Psoas muscle (tissue), 8 donors: ENCODE results near the gene CCDC83. TPM values are rescaled to one million over a fixed set of nuclear protein-coding genes. Genes with fewer than 3 reads are reported as not detected.
"Not testable (repeated sequence)": the region's sequence is repeated elsewhere in the genome, so short reads cannot be mapped to it uniquely, and the experiment has no call there.

ENCODE experiments used
- ATAC-seq, 4 donors: fragments of 200-7000 bp; cut with Tn5 transposase; one replicate each; pipeline ENCODE4 v1.9.1; 2020; ENCODE audit warnings: moderate library complexity in 3 of 4, mild to moderate bottlenecking in 2 of 4
- DNase-seq, 2 donors: peaks; one replicate each; pipeline ENCODE4 v3.0.0-alpha.2; 2020
- H3K27ac ChIP-seq: fragments of 200-600 bp; one replicate; pipeline ENCODE4 v1.8.0; 2022
- H3K27me3 ChIP-seq, 3 donors: fragments of 200-600 bp in 1 of 3; one replicate each; pipeline versions ENCODE4 v1.6.1 to v1.8.0; 2013 to 2022; ENCODE audit warnings: low read length in 2 of 3, mild to moderate bottlenecking in 2 of 3, moderate library complexity in 1 of 3; ENCODE audit not compliant: insufficient read depth in 3 of 3
- H3K36me3 ChIP-seq, 2 donors: fragments of 200-600 bp in 1 of 2; one replicate each; pipeline versions ENCODE4 v1.6.1 to v1.8.0; 2013 to 2022; ENCODE audit warnings: low read depth in 1 of 2, mild to moderate bottlenecking in 1 of 2, moderate library complexity in 1 of 2; ENCODE audit not compliant: insufficient read depth in 1 of 2
- H3K4me1 ChIP-seq: fragments of 200-600 bp; one replicate; pipeline ENCODE4 v1.8.0; 2022
- H3K4me3 ChIP-seq: fragments of 200-600 bp; one replicate; pipeline ENCODE4 v1.8.0; 2022; ENCODE audit warnings: mild to moderate bottlenecking
- H3K9me3 ChIP-seq: fragments of 200-600 bp; one replicate; pipeline ENCODE4 v1.8.0; 2022
- WGBS, 3 donors: extraction: QIAGEN DNeasy Blood & Tissue Kit; methylation state at CpG; one replicate each; pipeline versions ENCODE4 v1.1.6 to v1.1.7; 2013; 5-methylcytosine and 5-hydroxymethylcytosine counted together
- intact Hi-C, 2 donors: fragments of 100-400 bp; cut with DNase I; formaldehyde crosslinking; loops; one replicate each; pipeline versions ENCODE4 v1.11.0 to v1.14.2; 2022
- polyA plus RNA-seq, 3 donors: library from polyadenylated mRNA; stranded (reverse); fragments of 200-250 nt; gene quantifications; one replicate each; pipeline ENCODE4 v1.2.3, GENCODE V29; 2013
- total RNA-seq, 4 donors: library from RNA; stranded (reverse); fragmentation: NEBNext Ultra II Directional in 2 of 4; extraction: Animal tissue kit (Norgen Biotek cat#: 25700) in 2 of 4; gene quantifications; one replicate each; pipeline versions ENCODE4 v1.2.1 to v1.2.4, GENCODE V29; 2021 to 2023
- TF ChIP-seq, protein P1 (sequence below): fragments of 200-600 bp; IDR thresholded peaks from one replicate; pipeline ENCODE4 v1.8.0; 2022; ENCODE audit warnings: antibody characterized with exemption
- donor health status: healthy with polysubstance abuse.
- donor health status: DM: no; HTN: no; CAD: no; lungs with moderate emphysema.
- donor health status: Bipolar disorder and iron deficiency.
- donor health status: healthy.
- donor health status: DM: yes; HTN: yes; CAD: no.
- donor health status: DM: no; HTN: no; CAD: no.
- donor health status: DM: no; HTN: no; CAD: no.
- donor health status: DM: yes; HTN: yes; CAD: no.

The CCDC83 gene
- total and polyA plus RNA-seq, 7 donors: not detected

DNA sequence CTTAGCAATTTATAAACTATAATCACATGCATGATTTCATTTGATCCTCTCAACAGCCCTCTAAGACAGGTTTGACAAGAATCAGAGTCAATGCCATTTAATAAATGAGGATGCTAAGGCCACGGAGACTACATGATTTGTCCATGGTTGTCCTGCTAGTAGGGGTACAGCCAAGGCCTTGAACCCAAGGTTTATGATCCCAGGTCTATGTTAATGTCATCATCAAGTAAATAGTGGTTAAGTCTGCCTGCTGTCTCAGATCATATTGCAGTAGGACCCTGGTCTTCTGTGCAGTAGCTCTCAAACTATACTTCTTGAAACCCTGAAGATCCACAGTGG, 26.6 kb upstream of the CCDC83 start:
- TF ChIP-seq, protein P1, sequence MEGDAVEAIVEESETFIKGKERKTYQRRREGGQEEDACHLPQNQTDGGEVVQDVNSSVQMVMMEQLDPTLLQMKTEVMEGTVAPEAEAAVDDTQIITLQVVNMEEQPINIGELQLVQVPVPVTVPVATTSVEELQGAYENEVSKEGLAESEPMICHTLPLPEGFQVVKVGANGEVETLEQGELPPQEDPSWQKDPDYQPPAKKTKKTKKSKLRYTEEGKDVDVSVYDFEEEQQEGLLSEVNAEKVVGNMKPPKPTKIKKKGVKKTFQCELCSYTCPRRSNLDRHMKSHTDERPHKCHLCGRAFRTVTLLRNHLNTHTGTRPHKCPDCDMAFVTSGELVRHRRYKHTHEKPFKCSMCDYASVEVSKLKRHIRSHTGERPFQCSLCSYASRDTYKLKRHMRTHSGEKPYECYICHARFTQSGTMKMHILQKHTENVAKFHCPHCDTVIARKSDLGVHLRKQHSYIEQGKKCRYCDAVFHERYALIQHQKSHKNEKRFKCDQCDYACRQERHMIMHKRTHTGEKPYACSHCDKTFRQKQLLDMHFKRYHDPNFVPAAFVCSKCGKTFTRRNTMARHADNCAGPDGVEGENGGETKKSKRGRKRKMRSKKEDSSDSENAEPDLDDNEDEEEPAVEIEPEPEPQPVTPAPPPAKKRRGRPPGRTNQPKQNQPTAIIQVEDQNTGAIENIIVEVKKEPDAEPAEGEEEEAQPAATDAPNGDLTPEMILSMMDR: no peak
- Histone ChIP-seq H3K36me3 (no peaks in the 10 kb centered on the region), H3K27me3 (no peaks in the 10 kb centered on the region), H3K4me1 (no peaks in the 10 kb centered on the region), H3K9me3 (no peaks in the 10 kb centered on the region), H3K4me3 (no peak overlapping the region), H3K27ac (no peak overlapping the region)
- intact Hi-C loops: no loop called here
- ATAC-seq (no peak), DNase-seq (no peak)
- WGBS, 3 donors: 74 to 86% (median 76%) methylated on average over 1 of the region's 1 CpG

DNA sequence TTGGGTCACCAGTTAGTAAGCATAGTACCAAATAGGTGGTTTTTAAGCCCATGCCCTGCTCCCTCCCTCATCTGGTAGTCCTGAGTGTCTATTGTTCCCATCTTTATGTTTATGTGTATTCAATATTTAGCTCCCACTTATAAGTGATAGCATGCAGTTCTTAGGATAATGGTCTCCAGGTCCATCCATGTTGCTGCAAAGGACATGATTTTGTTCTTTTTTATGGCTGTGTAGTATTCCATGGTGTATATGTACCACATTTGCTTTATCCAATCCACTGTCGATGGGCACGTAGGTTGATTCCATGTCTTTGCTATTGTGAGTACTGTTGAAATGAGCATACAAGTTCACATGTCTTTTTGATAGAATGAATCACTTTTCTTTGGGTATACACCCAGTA, 26.0 kb upstream of the CCDC83 start:
- DNase-seq (no peak), ATAC-seq (no peak)
- no peak overlapping the region for H3K4me3 ChIP-seq
- H3K36me3 ChIP-seq: no peaks in the 10 kb centered on the region
- no peak overlapping the region for H3K27ac ChIP-seq
- no peaks in the 10 kb centered on the region for H3K27me3 ChIP-seq
- TF ChIP-seq, protein P1: no peak
- intact Hi-C loops: no loop called here
- no peaks in the 10 kb centered on the region for H3K4me1 ChIP-seq
- WGBS, 3 donors: 95 to 98% (median 97%) methylated on average over 2 of the region's 2 CpGs
- H3K9me3 ChIP-seq: no peaks in the 10 kb centered on the region

DNA sequence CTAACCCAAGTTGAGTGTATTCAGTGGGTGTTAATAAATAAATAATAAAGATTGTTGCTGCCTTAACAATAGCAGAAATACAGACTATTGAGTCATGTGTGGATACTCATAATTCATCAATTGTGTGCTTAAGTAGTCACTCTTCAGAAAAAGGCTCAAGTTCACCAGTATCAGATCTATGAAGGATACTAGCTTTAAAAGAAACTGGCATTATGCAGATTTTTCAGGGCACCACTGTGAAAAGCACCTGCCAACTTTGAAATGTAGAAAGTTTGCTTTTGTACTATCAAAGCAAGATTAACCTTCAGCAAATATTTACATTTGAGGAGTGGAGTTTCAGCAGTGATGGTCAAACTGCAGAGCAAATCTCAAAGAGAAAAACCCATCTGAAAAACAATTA, 24.1 kb upstream of the CCDC83 start:
- TF ChIP-seq, protein P1: no peak
- ATAC-seq (no peak), DNase-seq (no peak)
- H3K36me3 ChIP-seq: no peaks in the 10 kb centered on the region
- H3K4me3 ChIP-seq: no peak overlapping the region
- intact Hi-C loops: no loop called here
- H3K4me1 ChIP-seq: no peaks in the 10 kb centered on the region
- H3K27ac ChIP-seq: no peak overlapping the region
- H3K9me3 ChIP-seq: peaks cover 10% of the 10 kb centered on the region
- no peaks in the 10 kb centered on the region for H3K27me3 ChIP-seq

DNA sequence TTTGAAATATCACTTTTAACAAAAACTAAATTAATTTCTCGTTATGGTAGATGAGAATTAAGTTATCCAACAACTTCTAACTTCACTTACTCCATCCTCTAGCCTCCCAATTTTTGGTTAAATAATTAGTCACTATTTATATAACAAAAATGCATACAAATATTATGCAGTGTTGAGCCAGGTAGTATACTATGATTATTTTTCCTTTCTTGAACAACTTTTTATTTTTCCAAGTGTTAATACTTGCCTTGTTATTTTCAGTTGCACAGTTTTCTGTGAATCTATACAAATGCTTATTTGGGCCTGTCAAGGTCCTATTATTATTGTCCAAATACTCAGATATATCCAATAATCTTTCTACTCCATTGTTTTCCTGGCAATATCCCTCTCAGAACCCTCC, 19.9 kb upstream of the CCDC83 start:
- no peaks in the 10 kb centered on the region for H3K27me3 ChIP-seq
- 92 to 94% (median 93%) methylated on average over 1 of the region's 1 CpG for WGBS, 3 donors
- peaks cover 11% of the 10 kb centered on the region for H3K9me3 ChIP-seq
- H3K4me3 ChIP-seq: no peak overlapping the region
- intact Hi-C loops: no loop called here
- no peaks in the 10 kb centered on the region for H3K36me3 ChIP-seq
- H3K4me1 ChIP-seq: no peaks in the 10 kb centered on the region
- H3K27ac ChIP-seq: no peak overlapping the region
- no peak for ATAC-seq
- DNase-seq: no peak
- TF ChIP-seq, protein P1: no peak

DNA sequence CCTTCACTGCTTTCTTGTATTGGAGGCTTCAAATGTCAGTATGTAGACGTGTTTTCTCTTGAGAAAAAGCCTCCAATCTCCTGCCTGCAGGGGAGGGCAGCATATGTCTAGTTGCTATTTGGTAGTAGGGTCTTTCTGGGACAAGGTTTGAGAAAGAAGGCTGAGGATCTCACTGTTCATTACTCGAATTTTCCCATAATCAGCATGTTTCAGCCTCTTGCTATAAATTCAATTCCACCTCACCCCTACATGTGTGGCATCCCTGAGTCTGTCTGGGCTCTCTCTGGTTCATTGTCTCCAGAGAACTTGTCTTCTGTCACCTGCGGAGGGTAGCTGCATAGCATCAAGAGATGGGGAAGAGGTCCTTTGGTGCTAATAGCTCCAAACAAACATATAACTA, 19.5 kb upstream of the CCDC83 start:
- no peak for DNase-seq
- no peaks in the 10 kb centered on the region for H3K27me3 ChIP-seq
- no peak overlapping the region for H3K27ac ChIP-seq
- peaks cover 11% of the 10 kb centered on the region for H3K9me3 ChIP-seq
- TF ChIP-seq, protein P1: no peak
- intact Hi-C loops: no loop called here
- H3K36me3 ChIP-seq: no peaks in the 10 kb centered on the region
- ATAC-seq: no peak
- WGBS, 3 donors: 73 to 80% (median 74%) methylated on average over 3 of the region's 3 CpGs
- no peaks in the 10 kb centered on the region for H3K4me1 ChIP-seq
- H3K4me3 ChIP-seq: no peak overlapping the region

DNA sequence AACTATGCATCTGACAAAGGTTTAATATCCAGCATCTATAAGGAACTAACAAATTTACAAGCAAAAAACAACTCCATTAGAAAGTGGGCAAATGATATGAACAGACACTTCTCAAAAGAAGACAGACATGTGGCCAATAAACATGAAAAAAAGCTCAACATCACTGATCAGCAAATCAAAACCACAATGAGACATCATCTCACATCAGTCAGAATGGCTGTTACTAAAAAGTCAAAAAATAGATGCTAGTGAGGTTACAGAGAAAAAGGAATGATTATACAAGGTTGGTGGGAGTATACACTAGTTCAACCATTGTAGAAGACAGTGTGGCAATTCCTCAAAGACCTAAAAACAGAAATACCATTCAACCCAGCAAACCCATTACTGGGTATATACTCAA, 14.3 kb upstream of the CCDC83 start:
- H3K9me3 ChIP-seq, H3K27me3 ChIP-seq, intact Hi-C loops, H3K4me3 ChIP-seq, H3K36me3 ChIP-seq, H3K4me1 ChIP-seq, ATAC-seq, DNase-seq, H3K27ac ChIP-seq: not testable (repeated sequence)
